ENCODE data around the gene STUM.

DNA sequence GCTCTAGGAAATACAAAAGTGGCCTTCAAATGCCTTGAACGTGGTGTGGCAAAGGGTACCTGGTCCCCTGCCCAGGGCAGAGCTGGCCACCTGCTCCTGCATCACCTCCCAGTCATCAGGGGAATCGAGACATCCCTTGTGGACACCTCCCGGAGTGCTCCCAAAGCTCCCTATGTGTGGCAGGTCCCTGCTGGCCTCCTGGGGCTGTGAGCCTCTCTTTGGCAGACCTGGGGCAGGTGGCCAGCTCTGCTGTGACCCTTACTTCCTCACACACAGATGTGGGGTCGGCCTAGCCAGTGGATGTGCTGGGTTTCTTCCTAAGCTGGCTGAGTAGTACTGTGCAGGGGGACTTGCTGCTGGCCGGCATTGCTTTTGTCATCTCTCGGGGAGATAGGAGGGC is 104.0 kb downstream of the STUM start:
- TF ChIP-seq CTCF (IDR thresholded peaks at IDR 0.05) (no peak), EZH2 (IDR thresholded peaks at IDR 0.05) (no peak)

Data from neural progenitor cell (in vitro differentiated cells).